ENCODE data around the gene SLC38A3.
"Not testable (repeated sequence)": the region's sequence is repeated elsewhere in the genome, so short reads cannot be mapped to it uniquely, and the experiment has no call there.

- not testable (repeated sequence) for TF ChIP-seq CTCF (IDR thresholded peaks at IDR 0.05; ENCODE audit: insufficient read depth, low read length); POLR2AphosphoS5 (IDR thresholded peaks at IDR 0.05; ENCODE audit: low read depth); REST (IDR thresholded peaks at IDR 0.05; ENCODE audit: insufficient replicate concordance, low read depth); GABPA (IDR thresholded peaks at IDR 0.05; ENCODE audit: low read depth)
Measured at GRCh38 chr3:50211368-50211717, 6.3 kb downstream of the SLC38A3 start.

Data from HL-60 (cell line).